ENCODE data around the gene RAP2C.

Gene RAP2C

DNA sequence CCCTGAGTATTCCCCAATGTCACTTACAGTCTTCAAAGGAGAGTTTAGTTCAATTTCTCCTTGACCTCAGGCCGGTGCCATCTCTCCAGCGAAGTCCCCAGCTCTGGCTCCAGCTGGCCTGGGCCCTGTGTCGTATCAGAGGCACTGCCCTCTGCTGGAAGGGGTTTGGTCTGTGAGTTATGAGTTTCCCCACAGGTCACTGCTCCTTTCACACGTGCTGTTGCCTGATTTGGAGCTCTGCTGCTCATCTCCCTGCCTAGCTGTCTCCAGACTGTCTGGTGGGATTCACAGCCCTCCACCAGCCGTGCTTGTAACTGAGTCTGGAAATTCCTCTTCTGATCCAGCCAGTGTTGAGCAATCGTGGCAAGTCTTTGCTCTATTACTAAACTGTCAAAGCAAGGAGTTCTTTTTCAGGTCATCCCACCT is at the start of gene RAP2C:
Gene RAP2C (minus strand): TSS at position 105 of the 426 bp plus-strand sequence. CDS start 2,179 bp downstream, outside the sequence.
- peak; percentile 48 for DNase-seq

DNA sequence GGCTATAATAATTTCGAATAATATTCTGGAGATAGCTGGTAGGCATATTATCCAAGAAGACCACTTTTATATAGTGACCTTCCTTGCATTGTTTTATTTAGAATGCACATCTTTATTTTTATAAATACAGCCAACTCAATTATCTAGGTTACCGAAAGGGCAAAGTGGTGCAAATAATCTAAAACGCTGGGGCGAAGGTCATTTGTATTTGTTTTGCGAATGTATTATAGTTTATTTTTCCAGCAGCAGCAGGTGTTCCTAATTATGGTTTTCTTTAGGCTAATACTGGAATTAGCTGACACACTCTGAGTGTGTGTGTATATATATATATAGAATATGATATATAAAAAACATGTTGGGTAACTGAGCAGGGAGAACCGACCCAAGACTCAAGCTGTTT is 48.1 kb upstream of the RAP2C start:
- no peak for DNase-seq

DNA sequence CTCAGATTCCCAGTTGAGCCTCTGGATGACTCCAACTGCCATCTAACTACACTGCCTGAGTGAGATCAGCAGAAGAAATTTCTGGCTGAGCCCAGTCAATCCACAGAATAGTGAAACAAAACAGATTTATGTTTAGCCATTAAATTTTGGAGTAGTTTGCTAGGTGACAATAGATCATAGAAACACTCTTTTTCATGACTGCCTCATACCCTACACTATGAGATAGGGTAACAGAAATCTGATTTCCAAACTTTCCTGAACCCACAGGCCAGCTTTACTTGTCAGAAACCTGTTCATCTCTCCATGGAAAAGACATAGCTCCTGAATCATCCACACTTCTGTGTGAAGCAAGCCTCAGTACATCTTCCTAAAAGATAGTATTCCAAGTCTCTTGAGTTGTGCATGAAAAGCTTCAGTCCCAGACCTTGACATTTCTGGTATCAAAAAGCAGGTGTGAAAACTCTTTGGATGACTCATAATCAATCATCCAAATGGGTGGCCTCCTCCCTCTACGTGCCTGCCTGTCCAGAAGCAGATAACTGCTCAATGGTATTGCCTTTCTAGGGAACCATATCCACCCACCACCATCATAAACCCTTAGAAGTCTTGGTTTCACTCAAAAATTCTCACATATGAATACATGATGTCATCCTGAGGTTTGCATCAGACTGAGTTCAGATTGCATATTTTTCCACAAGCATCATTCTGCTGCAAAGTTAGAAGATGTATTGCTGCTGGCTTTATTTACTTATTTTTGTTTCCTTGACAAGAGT is 47.5 kb upstream of the RAP2C start:
- no peak for DNase-seq

DNA sequence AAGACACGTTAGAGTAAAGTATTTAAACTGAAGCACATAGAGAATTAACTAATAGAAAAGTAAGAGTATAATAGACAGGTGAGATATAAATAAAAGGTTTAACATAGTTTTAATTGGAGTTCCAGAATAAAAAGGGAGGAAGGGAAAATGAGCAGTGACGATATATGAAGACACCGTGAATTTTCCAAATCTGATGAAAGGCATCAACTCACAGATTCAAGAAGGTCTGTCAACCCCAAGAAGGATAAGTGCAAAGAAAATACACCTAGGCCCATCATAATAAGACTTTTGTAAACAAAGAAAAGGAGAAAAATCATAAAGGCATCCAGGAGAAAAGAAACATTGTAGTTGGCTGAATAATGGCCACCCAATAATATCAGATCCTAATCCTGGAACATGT is 43.9 kb upstream of the RAP2C start:
- DNase-seq, result no peak

DNA sequence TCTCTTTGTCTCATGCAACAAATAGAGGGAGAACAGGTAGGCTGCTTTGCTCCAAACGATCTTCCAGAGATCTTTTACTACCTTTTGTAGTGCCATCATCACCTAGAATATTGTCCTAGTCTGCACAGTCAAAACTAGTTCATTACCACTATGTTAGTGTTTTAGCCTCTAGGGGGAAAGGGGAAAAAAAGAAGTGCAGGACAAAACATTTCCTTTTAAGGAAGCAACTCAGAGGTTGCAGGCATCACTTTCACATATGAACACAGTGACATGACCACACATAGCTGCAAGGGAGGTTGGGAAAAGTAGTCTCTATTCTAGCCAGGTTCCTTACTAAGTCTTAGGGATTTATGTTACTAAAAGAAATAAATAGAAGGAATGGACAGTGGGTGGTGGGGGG is 39.3 kb upstream of the RAP2C start:
- no peak for DNase-seq

DNA sequence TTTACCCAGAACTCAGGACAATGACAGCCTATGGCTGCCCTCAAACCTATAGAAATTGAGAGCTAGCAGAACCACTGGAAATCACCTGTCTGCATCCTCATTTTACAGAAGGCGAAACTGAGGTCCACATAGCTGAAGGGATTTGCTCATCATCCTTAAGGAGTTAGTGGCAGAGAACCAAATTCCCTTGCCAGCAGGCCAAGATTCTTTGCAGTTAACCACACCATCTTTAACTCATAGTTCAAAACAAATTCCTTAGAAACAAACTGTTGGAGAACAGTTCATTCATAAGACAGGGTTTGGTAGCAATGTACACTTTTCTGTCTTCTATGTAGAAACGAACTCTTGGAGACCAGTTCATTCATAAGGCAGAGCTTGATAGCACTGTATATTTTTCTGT is 37.9 kb upstream of the RAP2C start:
- DNase-seq, result no peak

DNA sequence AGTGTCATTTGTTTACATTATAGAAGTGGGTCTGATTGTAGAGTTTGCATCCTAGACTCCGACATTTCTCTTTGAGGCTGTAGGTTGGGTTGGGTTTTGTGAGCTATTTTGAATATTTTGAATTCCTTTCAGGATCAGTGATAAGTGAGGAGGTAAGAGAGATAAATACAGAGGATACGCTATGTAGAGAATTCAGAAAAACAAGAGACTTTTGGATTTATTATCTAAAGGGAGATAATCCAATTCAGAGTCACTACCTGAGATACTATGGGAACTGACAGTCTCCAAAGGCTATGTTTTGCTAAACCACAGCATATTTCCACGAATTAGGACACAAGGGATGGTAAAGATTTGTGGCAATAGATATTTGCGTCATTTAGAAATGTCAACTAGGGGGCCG is 16.9 kb upstream of the RAP2C start:
- no peak for DNase-seq

DNA sequence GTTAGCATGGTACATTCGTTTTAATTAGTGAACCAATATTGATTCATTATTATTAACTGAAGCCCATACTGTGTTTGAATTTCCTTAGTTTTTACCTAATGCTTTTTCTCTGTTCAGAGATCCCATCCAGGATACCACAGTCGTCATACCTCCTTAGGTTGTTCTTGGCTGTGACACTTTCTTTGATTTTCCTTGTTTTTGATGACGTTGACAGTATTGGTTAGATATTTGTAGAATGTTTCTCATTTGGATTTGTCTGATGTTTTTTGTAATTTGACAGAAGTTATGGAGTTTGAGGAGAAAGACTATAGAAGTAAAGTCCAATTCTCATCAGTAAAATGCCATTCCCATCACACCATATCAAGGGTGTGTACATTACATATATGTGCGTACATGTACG is 16.2 kb upstream of the RAP2C start:
- DNase-seq, result no peak

DNA sequence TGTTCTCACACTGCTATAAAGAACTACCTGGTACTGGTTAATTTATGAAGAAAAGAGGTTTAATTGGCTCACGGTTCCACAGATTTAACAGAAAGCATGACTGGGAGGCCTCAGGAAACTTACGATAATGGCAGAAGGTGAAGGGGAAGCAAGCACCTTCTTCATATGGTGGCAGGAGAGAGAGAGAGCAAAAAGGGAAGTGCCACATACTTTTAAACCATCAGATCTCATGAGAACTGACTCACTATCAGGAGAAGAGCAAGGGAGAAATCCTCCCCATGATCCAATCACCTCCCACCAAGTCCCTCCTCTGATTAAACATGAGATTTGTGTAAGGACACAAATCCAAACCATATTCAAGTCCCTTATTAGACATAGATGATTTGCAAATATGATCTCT is 12.3 kb upstream of the RAP2C start:
- DNase-seq, result no peak

DNA sequence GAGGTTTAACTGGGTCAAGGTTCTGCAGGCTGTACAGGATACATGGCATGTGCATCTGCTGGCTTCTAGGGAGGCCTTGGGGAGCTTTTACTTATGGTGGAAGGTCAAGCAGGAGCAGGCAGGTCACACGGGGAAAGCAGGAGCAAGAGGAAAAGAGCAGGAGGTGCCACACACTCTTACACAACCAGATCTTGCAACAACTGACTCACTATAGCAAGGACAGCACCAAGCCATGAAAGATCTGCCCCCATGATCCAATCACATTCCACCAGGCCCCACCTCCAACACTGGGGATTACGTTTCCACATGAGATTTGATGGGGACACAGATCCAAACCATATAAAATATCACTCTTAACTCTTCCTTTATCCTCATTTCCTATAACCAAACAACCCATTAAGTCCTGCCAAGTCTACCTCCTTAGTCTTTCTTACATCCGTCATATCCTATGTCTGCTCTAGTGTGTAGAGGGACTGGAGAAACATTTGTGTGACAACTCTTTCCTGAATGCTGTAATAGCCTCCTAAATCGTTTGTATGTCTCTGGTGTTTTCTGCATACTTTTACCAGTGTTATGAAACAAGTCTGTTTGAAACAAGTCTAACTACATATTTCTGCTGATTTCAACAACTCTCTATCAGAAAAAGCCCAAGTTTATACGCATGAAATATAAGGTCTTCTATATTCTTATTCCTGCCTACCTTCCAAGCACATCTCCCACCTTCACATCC is 8.3 kb upstream of the RAP2C start:
- no peak for DNase-seq

DNA sequence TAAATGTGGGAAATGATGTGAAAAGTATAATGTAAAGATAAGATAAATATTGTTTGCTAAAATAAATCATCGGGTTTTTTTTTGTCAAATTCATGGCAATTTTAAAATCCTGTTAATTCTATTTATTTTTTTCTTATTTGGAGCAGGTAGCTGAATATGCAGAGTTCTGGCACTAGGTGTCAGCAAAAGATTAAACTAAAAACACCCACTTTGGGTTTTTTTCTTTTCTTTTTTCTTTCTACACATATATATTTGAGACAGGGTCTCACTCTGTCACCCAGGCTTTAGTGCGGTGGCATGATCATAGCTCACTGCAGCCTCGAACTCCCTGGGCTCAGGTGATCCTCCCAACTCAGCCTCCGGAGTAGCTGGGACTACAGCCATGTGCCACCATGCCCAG is 6.9 kb upstream of the RAP2C start:
- DNase-seq, result no peak

DNA sequence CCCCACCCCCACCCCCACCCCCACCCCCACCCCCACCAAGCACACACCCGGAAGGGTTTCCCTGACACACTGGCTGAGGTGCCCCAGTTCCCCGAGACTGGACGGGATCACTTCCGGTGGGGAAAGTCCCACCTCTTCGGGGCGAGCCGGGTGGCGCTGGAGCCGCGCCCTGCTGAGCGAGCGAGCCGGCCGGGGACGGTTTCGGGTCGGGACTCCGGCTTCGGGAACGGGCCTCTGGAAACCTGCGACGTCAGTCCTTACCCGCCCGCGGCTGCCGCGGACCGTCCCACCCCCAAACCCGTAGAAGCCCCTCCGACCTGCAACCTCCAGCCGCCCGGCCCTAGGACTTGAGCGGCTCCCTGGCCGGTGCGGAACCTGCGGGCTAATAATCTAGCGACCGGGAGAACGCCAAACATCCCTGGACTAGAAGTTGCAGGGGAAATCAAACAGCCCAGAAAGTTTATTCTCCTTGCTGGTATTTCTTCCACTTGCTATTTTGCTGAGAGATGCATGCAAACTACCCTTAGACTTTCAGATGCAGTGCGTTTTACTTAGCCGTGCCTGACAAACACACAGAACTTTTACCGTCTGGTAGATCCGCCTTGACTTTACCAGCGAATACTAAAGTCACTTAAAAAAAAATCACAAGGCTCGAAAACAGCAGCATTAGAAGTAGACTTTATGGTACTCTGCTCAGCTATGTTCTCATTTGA is 991 bp downstream of the RAP2C start:
- DNase-seq, result peak; percentile 79

DNA sequence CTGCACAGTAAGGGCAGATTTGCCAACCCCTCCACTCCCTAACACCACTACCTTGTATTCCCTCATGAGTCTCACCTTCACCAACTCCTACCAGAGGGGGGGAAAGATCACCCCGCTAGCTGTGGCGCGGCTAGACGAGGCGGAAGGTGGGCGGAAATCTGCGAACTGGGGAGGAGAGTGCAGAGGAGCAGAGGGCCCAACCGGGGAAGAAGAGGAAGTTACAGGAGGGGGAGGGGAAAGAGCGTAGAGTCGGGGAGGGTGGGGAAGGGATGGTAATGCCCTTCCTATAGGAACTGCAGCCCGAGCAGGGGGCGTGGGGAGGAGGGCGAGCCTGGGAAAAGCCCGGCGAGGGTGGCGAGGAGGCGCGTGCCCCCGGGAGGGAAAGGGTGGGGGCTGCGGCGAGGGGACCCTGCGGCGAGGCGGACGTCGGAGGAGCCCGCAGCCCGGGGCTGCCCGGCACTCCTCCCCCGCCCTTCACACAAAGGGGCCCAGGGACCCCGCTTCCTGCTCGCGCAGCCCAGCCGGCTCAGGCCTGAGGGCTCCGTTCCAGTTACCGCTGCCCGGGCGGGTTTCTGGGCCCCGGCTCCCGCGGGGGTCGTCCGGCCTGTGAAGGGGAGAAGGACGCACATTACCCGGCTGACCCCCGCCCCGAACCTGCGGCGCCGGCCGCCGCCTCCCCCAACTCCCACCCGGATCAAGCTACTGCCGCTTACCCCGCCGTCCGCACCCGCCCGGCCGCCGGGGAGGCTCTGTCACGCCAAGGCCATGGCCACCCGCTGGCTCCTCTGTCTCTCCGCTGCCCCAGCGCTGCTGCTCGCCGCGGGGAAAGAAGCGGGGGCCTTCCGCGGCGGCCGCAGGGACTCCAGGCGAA is 1.8 kb downstream of the RAP2C start:
- DNase-seq, result peak; percentile 75

DNA sequence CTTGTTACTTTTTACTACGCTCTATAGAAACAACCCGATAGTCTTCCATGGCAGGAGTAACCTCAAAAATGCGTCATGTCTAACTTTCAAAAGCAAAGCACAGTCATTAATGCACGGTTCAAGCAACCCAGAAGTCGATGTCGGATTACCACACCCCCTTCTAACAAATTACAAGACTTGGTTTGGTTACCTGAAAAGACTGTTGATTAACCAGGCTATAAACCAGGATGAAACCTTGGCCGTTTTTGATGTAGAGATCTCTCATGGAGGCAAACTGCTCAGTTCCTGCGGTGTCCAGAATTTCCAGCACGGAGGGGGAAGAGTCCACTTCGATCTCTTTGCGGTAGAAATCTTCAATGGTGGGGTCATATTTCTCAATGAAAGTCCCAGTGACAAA is 2.4 kb downstream of the RAP2C start:
- peak; percentile 16 for DNase-seq

DNA sequence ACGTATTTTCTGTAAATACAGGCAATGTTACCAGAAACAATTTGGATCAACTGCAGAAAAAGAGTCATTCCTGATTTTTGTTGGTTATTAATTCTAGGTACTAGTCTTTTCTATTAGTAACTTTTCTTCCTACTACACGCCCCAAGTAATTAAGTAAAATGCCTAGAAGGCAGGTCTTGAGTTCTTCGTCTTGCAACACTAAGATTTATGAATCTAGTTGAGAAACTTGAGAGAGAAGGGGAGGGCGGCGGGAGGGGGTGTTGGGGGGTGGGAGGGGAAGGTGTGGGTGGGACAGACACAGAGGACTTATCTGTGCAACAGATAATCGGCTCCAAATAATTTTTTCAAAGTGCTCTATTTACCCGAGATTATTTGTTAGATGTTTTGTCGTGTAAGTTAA is 3.0 kb downstream of the RAP2C start:
- DNase-seq, result no peak

DNA sequence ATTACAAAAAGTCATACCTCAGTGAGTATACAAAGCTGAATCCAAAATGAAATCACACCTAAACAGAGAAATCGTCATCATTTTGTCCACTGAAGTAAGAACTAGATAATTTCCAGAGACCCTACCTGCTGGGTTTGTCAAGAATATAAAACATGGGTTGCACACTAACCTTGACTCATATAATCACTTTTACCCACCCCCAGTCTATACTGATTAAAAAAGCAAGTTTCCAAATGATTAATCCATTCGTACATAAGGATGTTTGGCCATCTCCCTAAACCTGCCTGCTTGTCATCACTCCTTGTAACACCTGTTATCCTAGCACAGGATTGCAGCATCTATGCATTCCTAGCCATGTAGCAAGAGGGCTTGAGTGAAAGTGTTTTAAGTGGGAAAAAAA is 4.7 kb downstream of the RAP2C start:
- no peak for DNase-seq

DNA sequence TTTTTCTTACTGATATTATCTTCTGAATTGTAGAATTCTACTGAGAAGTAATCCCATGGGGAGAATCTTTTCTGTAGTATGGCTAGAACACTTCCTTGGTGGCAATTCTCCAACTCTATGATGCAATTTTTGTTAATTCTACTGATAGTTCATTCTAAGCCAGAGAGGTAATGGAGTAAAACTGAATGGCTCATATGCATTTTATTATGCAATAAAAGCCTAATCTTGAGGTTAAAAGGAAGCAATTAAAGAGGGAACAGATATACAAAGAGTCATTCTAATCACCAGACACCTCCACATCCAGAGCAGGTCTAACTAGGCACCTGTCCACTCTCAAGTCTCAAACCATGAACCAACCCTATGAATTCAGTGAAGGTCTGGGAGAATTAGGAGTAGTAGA is 9.7 kb downstream of the RAP2C start:
- DNase-seq, result no peak

DNA sequence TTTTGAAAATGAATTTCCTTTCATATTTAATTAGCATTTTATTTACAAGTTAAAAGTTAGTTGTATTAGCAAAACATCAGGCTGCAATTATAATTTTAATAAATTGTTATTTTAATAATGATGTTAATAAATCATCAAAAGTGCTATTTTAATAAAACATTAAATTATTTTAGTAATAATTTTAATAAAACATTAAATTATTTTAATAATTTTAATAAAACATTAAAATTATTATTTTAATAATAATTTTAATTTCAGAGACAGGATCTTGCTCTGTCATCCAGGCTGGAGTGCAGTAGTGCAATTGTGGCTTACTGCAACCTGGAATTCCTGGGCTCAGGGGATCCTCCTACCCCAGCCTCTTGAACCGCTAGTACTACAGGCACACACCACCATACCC is 10.8 kb downstream of the RAP2C start:
- DNase-seq, result no peak

DNA sequence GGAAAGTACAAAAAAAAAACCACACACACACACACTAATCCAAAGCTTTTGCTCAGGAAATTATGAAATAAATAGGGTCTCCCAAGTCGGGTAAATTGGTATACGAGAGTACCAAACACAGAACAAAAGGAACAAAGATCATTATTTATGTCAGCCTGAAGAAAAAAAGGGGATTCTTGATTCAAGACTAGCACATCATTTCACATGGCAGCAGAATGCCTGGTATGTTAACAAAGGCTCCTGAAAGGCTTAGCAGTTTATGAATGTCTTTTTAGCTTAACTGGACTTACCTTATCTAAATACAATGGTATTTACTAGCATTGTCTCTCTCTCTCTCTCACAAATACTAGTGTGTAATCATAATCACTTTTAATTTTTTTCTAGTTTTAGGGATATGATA is 11.3 kb downstream of the RAP2C start:
- DNase-seq, result no peak

DNA sequence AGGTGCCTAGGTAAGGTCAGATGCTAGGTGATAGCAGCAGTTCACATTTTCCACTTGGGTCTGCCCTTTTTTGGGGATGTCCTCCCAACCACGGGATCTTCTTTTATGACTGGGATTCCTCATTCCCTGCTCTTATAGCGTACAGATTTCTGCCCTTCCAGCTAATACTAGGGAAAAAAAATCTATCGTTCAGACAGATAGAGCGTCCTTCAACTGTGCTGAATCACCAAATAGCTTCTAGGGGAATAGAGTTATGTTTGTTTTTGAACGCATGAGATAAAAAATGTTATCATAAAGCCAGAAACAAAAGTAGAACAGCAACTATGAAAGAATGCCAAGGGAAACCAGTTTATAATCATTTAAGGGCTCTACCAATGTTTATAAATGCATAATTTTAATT is 13.0 kb downstream of the RAP2C start:
- DNase-seq, result no peak

DNA sequence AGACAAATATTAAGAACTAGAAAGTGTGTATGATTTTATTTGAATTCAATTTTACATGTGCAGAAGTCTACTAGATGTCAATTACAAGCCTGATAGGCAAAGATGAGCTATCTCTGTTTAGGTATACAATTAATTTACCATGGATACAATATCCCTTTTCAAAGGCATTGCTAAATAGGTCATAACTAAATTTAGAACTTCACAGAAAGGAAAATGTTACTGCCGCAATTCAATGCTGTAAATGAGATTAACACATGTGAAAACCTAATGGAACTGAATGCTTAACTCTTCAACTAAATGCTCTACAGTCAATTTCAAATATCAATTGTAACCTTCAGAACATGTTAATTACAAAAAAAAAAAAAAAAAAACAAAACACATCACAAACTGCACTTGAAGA is 14.6 kb downstream of the RAP2C start:
- DNase-seq, result no peak

DNA sequence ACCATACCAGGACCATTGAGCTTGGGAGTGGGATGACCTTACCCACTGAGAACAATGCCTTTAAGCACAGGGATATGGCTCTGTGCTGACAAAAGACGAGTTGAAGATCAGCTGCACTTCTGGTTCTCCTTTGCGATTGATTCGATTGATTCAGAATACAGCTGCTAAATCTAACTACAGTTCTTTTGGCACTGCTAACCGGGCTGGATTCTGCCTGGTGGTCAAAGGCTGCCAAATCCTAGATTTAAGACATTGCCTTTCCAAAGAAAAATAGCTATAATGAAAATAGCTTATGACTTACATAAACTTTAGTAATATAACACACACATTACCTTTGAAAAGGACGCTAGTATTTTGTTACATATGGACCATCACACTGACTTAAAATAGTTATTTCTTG is 18.3 kb downstream of the RAP2C start:
- no peak for DNase-seq

DNA sequence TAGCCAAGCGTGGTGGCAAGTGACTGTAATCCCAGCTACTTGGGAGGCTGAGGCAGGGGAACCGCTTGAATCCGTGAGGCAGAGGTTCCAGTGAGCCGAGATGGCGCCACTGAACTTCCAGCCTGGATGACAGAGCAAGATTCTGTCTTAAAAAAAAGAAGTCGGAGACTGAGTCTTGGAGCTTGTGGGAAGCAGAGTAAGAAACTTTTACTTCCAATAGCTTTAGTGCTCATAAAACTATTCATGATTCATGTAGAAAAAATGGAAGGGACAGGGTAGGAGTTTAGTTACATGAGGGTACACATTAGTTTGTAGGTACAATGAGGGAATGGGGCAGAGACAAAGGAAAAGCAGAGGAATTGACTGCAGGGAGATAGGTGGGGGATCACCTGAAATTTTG is 19.3 kb downstream of the RAP2C start:
- DNase-seq, result no peak

All from activated naive CD4-positive, alpha-beta T cell treated with anti-CD3 and anti-CD28 coated beads, Interleukin-2, amount 50 U/mL, for 16 hours (primary cell).